Liver (tissue), 3 donors: ENCODE measurements around the gene CA5A.
"Not testable (repeated sequence)": the region's sequence is repeated elsewhere in the genome, so short reads cannot be mapped to it uniquely, and the experiment has no call there.

Experiments
- ATF3 ChIP-seq: IDR thresholded peaks from 2 replicates; pipeline ENCODE4 v1.6.1; 2016; ENCODE audit warnings: antibody characterized with exemption
- CTCF ChIP-seq: fragments of 150-350 bp; IDR thresholded peaks from 2 replicates; pipeline ENCODE4 v1.5.1; 2017; ENCODE audit warnings: improper control_type of control experiment, low read depth, low read length; ENCODE audit not compliant: missing input control
- EGR1 ChIP-seq, 2 donors: IDR thresholded peaks; 2 replicates each; pipeline ENCODE4 v1.6.1; 2016 to 2018; ENCODE audit warnings: antibody characterized with exemption in 2 of 2, low read depth in 2 of 2
- FOXA1 ChIP-seq: IDR thresholded peaks from 2 replicates; pipeline ENCODE4 v1.6.1; 2016; ENCODE audit warnings: antibody characterized with exemption
- FOXA2 ChIP-seq: IDR thresholded peaks from 2 replicates; pipeline ENCODE4 v1.6.1; 2016; ENCODE audit warnings: antibody characterized with exemption
- JUND ChIP-seq, 2 donors: IDR thresholded peaks; 2 replicates each; pipeline ENCODE4 v1.6.1; 2016; ENCODE audit warnings: antibody characterized with exemption in 2 of 2
- MAX ChIP-seq: IDR thresholded peaks from 2 replicates; pipeline ENCODE4 v1.6.1; 2016; ENCODE audit warnings: antibody characterized with exemption
- RAD21 ChIP-seq, 2 donors: IDR thresholded peaks; 2 replicates each; pipeline ENCODE4 v1.6.1; 2016; ENCODE audit warnings: antibody characterized with exemption in 2 of 2, mild to moderate bottlenecking in 2 of 2
- REST ChIP-seq: IDR thresholded peaks from 2 replicates; pipeline ENCODE4 v1.6.1; 2016; ENCODE audit warnings: antibody characterized with exemption, mild to moderate bottlenecking
- SP1 ChIP-seq: IDR thresholded peaks from 2 replicates; pipeline ENCODE4 v1.6.1; 2018; ENCODE audit warnings: antibody characterized with exemption, mild to moderate bottlenecking
- TAF1 ChIP-seq: conservative IDR thresholded peaks from 2 replicates; pipeline ENCODE4 v1.6.1; 2016; ENCODE audit warnings: antibody characterized with exemption, mild to moderate bottlenecking
- YY1 ChIP-seq: IDR thresholded peaks from 2 replicates; pipeline ENCODE4 v1.6.1; 2016; ENCODE audit warnings: antibody characterized with exemption, mild to moderate bottlenecking
- ZBTB33 ChIP-seq: IDR thresholded peaks from 2 replicates; pipeline ENCODE4 v1.6.1; 2016; ENCODE audit warnings: antibody characterized with exemption
- donor health status: healthy.
- donor health status: healthy.

GRCh38 chr16:87932475-87933139, 3.7 kb downstream of the CA5A start:
- TF ChIP-seq CTCF, TAF1, ATF3, FOXA1: not testable (repeated sequence)
- peak in 1 of 2 donors; percentile 8 for TF ChIP-seq EGR1 (IDR thresholded peaks at IDR 0.05; ENCODE audit: low read depth in 2 of 2)
- TF ChIP-seq JUND (IDR thresholded peaks at IDR 0.05): peak in 1 of 2 donors; percentile 52
- peak; percentile 74 for TF ChIP-seq ZBTB33
- TF ChIP-seq FOXA2: peak; percentile 48
- peak; percentile 66 for TF ChIP-seq REST
- TF ChIP-seq YY1: peak; percentile 89
- TF ChIP-seq RAD21 (IDR thresholded peaks at IDR 0.05): peak in 1 of 2 donors; percentile 23
- TF ChIP-seq SP1: peak; percentile 48
- peak; percentile 46 for TF ChIP-seq MAX
